Neural cell (in vitro differentiated cells): ENCODE data around the gene PPP2R2D. TPM values are rescaled to one million over a fixed set of nuclear protein-coding genes. Genes with fewer than 3 reads are reported as not detected.

Experiments
- H2AFZ ChIP-seq: fragments of 200-600, 300-800 bp; sonication (generic), shearing (Covaris generic); 2 replicates; pipeline ENCODE4 v1.6.0; 2014; ENCODE audit warnings: low read depth, mild to moderate bottlenecking, antibody characterized with exemption, low read length, moderate library complexity
- H3F3A ChIP-seq: fragments of 200-600 bp; shearing (Covaris generic); 2 replicates; pipeline ENCODE4 v1.6.1; 2016; ENCODE audit warnings: mild to moderate bottlenecking, moderate library complexity, mixed read lengths, antibody characterized with exemption, low read length; ENCODE audit not compliant: insufficient read depth, poor library complexity, severe bottlenecking
- H3K27ac ChIP-seq: fragments of 200-600, 300-800 bp; sonication (generic), shearing (Covaris generic); 2 replicates; pipeline ENCODE4 v1.5.1; 2014; ENCODE audit warnings: mild to moderate bottlenecking, low read length, moderate library complexity
- H3K27me3 ChIP-seq: fragments of 300-800, 200-600 bp; sonication (generic), shearing (Covaris generic); 2 replicates; pipeline ENCODE4 v1.6.0; 2014; ENCODE audit warnings: mild to moderate bottlenecking, low read depth, low read length, moderate library complexity; ENCODE audit not compliant: insufficient read depth
- H3K36me3 ChIP-seq: fragments of 300-800, 200-600 bp; sonication (generic), shearing (Covaris generic); 2 replicates; pipeline ENCODE4 v1.5.1; 2014; ENCODE audit warnings: mild to moderate bottlenecking, antibody characterized with exemption, low read length, moderate library complexity; ENCODE audit not compliant: insufficient read depth
- H3K4me2 ChIP-seq: fragments of 300-800, 200-600 bp; sonication (generic), shearing (Covaris generic); 2 replicates; pipeline ENCODE4 v1.6.0; 2014; ENCODE audit warnings: mild to moderate bottlenecking, low read length
- H3K4me3 ChIP-seq: fragments of 300-800, 200-600 bp; sonication (generic), shearing (Covaris generic); 2 replicates; pipeline ENCODE4 v1.5.1; 2014; ENCODE audit warnings: mild to moderate bottlenecking, low read length, moderate library complexity
- H3K79me2 ChIP-seq: fragments of 200-600 bp; shearing (Covaris generic); replicated peaks from 2 replicates; pipeline ENCODE4 v1.6.0; 2014; ENCODE audit warnings: mild to moderate bottlenecking, low read length, moderate library complexity; ENCODE audit not compliant: insufficient read depth
- H3K9ac ChIP-seq: fragments of 300-800, 200-600 bp; sonication (generic), shearing (Covaris generic); 2 replicates; pipeline ENCODE4 v1.6.1; 2016; ENCODE audit warnings: mild to moderate bottlenecking, low read length, mixed read lengths
- H3K9me2 ChIP-seq: fragments of 200-600 bp; shearing (Covaris generic); 2 replicates; pipeline ENCODE4 v1.6.1; 2016; ENCODE audit warnings: mild to moderate bottlenecking, low read length, mixed read lengths; ENCODE audit not compliant: insufficient read depth
- H3K9me3 ChIP-seq: fragments of 200-600, 300-800 bp; sonication (generic), shearing (Covaris generic); 2 replicates; pipeline ENCODE4 v1.6.1; 2016; ENCODE audit warnings: mild to moderate bottlenecking, mixed run types, low read length, moderate library complexity, mixed read lengths
- H4K20me1 ChIP-seq: fragments of 200-600 bp; shearing (Covaris generic); 2 replicates; pipeline ENCODE4 v1.6.1; 2016; ENCODE audit warnings: mild to moderate bottlenecking, mixed run types; ENCODE audit not compliant: insufficient read depth
- CTCF ChIP-seq: fragments of 450-650 bp; IDR thresholded peaks from 2 replicates; pipeline ENCODE4 v1.5.1; 2014; ENCODE audit warnings: antibody characterized with exemption, mild to moderate bottlenecking, moderate library complexity; ENCODE audit not compliant: poor library complexity, severe bottlenecking
- EP300 ChIP-seq: fragments of 450-650 bp; conservative IDR thresholded peaks from 2 replicates; pipeline ENCODE4 v1.6.1; 2014; ENCODE audit warnings: antibody characterized with exemption, mild to moderate bottlenecking, moderate library complexity; ENCODE audit not compliant: poor library complexity, severe bottlenecking
- EZH2 ChIP-seq: fragments of 200-600, 300-800 bp; shearing (Covaris generic), sonication (generic); IDR thresholded peaks from 2 replicates; pipeline ENCODE4 v1.6.1; 2014; ENCODE audit warnings: antibody characterized with exemption, low read length, borderline replicate concordance, mild to moderate bottlenecking; ENCODE audit not compliant: insufficient read depth, poor library complexity, severe bottlenecking
- MXI1 ChIP-seq: fragments of 450-650 bp; conservative IDR thresholded peaks from 2 replicates; pipeline ENCODE4 v1.6.1; 2014; ENCODE audit warnings: antibody characterized with exemption, mild to moderate bottlenecking; ENCODE audit not compliant: poor library complexity, severe bottlenecking
- POLR2AphosphoS5 ChIP-seq: IDR thresholded peaks from 2 replicates; pipeline ENCODE4 v1.6.1; 2012
- RAD21 ChIP-seq: fragments of 450-650 bp; conservative IDR thresholded peaks from 2 replicates; pipeline ENCODE4 v1.6.1; 2014; ENCODE audit warnings: antibody characterized with exemption, mild to moderate bottlenecking, moderate library complexity
- REST ChIP-seq: IDR thresholded peaks from 2 replicates; pipeline ENCODE4 v1.6.1; 2012; ENCODE audit warnings: borderline replicate concordance
- SMC3 ChIP-seq: fragments of 450-650 bp; conservative IDR thresholded peaks from 2 replicates; pipeline ENCODE4 v1.6.1; 2014; ENCODE audit warnings: antibody characterized with exemption, mild to moderate bottlenecking, moderate library complexity; ENCODE audit not compliant: poor library complexity
- TAF1 ChIP-seq: IDR thresholded peaks from 2 replicates; pipeline ENCODE4 v1.6.1; 2012; ENCODE audit warnings: low read depth
- polyA plus RNA-seq: library from polyadenylated mRNA; depleted of rRNA; stranded (reverse); fragments of >200 nt; gene quantifications from 2 replicates; pipeline ENCODE4 v1.2.3, GENCODE V29; 2014

PPP2R2D gene
- polyA plus RNA-seq, 1 donor from 2014 or later = 71.7 TPM

GRCh38 chr10:131972474-131973071 lies 71.8 kb downstream of the PPP2R2D start:
- H3K9me2 ChIP-seq = no peaks in the 10 kb centered on the region
- H3K4me2 ChIP-seq = no peak overlapping the region
- no peak overlapping the region for H2AFZ ChIP-seq
- TF ChIP-seq SMC3 (no peak), CTCF (no peak), RAD21 (no peak), POLR2AphosphoS5 (no peak), EP300 (no peak), REST (no peak), TAF1 (no peak), EZH2 (no peak), MXI1 (no peak)
- peaks cover 11% of the 10 kb centered on the region for H3K79me2 ChIP-seq
- no peaks in the 10 kb centered on the region for H3K27me3 ChIP-seq
- H4K20me1 ChIP-seq = peaks cover 5% of the 10 kb centered on the region
- no peaks in the 10 kb centered on the region for H3F3A ChIP-seq
- H3K9me3 ChIP-seq = no peaks in the 10 kb centered on the region
- H3K36me3 ChIP-seq = peaks cover 5% of the 10 kb centered on the region
- H3K9ac ChIP-seq = no peak overlapping the region
- no peak overlapping the region for H3K4me3 ChIP-seq
- no peak overlapping the region for H3K27ac ChIP-seq

- peaks cover 19% of the 10 kb centered on the region for H3K79me2 ChIP-seq
- H3K4me3 ChIP-seq = no peak overlapping the region
- no peaks in the 10 kb centered on the region for H3F3A ChIP-seq
- no peak overlapping the region for H3K4me2 ChIP-seq
- no peak overlapping the region for H3K9ac ChIP-seq
- TF ChIP-seq SMC3 = no peak
- no peak for TF ChIP-seq EZH2
- TF ChIP-seq TAF1 = no peak
- no peak for TF ChIP-seq REST
- no peak for TF ChIP-seq MXI1
- no peak overlapping the region for H2AFZ ChIP-seq
- H4K20me1 ChIP-seq = peaks cover 5% of the 10 kb centered on the region
- H3K36me3 ChIP-seq = peaks cover 5% of the 10 kb centered on the region
- H3K9me2 ChIP-seq = no peaks in the 10 kb centered on the region
- no peaks in the 10 kb centered on the region for H3K27me3 ChIP-seq
- no peak overlapping the region for H3K27ac ChIP-seq
- H3K9me3 ChIP-seq = no peaks in the 10 kb centered on the region
These were observed 72.5 kb downstream of the PPP2R2D start for GRCh38 chr10:131973160-131973951.
